GM10847 (cell line): ENCODE measurements around the gene SERPINH1.

ENCODE experiments used
- POLR2A ChIP-seq: IDR thresholded peaks from 2 replicates; pipeline ENCODE4 v1.6.1; 2011; ENCODE audit not compliant: insufficient read length; ENCODE audit errors: extremely low read depth

SERPINH1 gene

DNA sequence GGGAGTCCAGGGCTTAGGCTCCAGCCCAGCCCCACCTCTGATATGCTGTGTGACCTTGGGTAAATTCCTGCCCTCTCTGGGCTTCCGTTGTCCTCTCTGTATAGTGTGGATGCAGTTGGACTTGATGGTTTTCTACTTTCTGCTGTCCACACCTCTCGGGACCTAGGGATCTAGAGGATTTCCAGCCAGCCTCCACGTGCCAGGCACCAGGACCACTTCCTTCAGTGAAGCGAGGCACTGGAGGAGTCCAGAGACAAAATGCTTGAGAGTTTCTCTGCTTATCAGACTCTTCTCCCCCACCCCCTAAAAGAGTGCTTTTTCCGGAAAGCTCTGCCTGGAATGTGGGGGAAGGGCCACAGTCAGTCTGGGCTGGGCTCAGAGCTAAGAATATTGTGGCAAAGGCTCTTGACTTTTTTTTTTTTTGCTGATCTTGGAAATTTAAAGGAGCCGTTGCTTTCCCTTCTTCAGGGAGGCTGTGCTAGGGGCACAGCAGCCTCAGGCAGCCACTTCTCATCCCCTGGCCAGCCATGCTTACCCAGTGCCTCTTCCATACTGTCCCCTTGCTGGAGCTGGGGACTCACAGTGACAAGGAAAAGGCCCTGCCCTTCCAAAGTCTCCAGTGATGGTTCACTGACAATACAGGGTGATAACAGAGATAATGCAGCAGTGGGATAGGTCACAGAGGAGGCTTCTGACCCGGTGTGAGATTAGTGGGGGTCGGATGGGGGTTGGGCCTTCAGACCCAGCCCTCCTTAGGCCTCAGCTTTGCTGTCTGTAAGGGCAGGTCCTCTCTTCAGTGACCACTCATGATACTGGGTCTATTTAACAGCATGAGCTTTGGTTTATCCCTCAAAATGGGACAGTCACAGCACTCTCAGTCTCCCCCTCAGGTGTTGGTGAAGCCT, 2.9 kb upstream of the SERPINH1 start:
- TF ChIP-seq POLR2A: no peak

DNA sequence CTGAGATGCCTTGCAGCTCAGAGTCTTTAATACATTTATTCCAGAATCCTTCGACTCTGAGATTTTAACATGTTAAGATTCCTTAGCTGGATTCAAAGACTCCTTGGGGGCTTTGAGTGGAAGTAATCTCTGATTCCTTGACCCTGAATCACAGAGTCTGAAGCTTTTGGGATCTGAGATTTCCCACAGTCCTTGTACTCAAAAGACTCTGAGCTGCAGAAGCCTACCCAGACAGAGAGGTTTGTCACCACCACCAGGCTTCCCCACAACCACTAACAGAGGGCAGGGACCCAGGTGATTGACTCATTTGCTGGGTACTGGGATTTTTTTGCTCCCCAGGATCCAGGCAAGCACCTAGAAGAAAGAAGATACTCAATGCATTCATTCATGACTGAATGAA, 1.4 kb upstream of the SERPINH1 start:
- no peak for TF ChIP-seq POLR2A

GRCh38 chr11:75561426-75562047, 516 bp upstream of the SERPINH1 start:
- TF ChIP-seq POLR2A: no peak

- no peak for TF ChIP-seq POLR2A
Observed at GRCh38 chr11:75562836-75563484, 907 bp downstream of the SERPINH1 start.

GRCh38 chr11:75563501-75563977, 1.5 kb downstream of the SERPINH1 start:
- no peak for TF ChIP-seq POLR2A

DNA sequence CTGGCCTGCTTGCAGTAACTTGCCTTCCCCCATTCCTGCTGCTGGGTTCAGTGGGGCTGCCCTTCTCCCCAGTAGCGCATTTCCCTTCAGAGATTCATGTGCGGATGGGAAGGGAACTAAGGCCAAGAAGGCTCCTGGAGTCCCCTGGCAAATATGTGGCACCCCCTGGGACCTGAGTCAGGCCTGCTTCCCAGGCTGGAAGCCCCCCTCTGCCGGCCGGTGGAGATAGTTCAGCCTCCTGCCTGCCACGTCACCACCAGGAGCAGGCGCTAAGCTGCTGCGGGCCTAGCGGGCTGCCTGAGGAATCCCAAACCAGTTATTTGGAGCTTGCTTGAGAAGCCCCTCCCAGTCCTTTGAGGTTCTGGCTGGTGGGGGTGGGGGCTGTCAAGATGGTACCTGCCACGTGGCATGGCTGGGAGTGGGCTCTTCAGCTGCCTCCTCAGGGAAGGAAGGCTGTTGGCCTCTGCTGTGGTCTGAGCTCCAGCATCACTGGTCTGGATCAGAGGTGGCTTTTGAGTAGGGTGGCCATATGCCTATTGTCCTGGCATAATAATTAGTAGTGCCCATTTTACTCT, 2.0 kb downstream of the SERPINH1 start:
- TF ChIP-seq POLR2A: no peak

- no peak for TF ChIP-seq POLR2A
Observed at GRCh38 chr11:75565221-75565814, 3.3 kb downstream of the SERPINH1 start.

DNA sequence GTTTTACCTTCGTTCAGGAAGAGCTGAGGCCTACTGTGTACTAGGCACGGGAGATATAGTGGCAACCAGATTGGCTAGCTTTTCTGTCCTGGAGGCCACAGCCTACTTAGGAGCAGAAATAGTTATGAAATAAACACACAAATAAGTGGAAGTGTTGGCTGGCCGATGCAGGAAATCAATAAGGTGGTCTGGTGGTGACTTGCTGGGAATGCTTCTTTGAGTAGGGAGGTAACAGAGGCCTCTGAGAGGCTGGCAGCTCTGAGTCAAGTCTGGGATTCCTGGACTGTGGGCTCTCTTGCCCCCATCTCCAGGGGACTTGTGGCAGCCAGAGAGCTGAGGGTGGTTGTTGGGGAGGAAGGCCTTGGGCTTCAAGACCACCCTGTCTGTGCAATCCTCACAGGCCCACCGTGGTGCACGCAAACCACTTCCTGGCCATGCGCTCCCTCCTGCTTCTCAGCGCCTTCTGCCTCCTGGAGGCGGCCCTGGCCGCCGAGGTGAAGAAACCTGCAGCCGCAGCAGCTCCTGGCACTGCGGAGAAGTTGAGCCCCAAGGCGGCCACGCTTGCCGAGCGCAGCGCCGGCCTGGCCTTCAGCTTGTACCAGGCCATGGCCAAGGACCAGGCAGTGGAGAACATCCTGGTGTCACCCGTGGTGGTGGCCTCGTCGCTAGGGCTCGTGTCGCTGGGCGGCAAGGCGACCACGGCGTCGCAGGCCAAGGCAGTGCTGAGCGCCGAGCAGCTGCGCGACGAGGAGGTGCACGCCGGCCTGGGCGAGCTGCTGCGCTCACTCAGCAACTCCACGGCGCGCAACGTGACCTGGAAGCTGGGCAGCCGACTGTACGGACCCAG, 4.1 kb downstream of the SERPINH1 start:
- no peak for TF ChIP-seq POLR2A

- no peak for TF ChIP-seq POLR2A
Observed at GRCh38 chr11:75566763-75567279, 4.8 kb downstream of the SERPINH1 start.

GRCh38 chr11:75567971-75568370, 5.9 kb downstream of the SERPINH1 start:
- no peak for TF ChIP-seq POLR2A

DNA sequence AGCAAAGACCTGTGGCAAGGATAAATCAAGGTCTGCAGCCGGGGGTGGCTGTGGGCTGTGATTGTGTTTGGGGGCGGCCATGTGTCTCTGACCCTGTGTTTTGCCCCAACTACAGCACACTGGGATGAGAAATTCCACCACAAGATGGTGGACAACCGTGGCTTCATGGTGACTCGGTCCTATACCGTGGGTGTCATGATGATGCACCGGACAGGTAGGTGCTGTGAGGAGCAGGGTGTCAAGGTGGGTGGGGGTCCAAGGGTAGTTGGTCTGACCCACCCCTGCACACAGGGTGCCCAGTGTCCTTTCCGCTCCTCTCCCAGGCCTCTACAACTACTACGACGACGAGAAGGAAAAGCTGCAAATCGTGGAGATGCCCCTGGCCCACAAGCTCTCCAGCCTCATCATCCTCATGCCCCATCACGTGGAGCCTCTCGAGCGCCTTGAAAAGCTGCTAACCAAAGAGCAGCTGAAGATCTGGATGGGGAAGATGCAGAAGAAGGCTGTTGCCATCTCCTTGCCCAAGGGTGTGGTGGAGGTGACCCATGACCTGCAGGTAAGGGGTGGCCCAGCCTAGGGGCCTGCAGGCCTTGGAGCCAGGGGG, 6.7 kb downstream of the SERPINH1 start:
- TF ChIP-seq POLR2A: no peak

- no peak for TF ChIP-seq POLR2A
Observed at GRCh38 chr11:75570559-75571139, 8.6 kb downstream of the SERPINH1 start.

DNA sequence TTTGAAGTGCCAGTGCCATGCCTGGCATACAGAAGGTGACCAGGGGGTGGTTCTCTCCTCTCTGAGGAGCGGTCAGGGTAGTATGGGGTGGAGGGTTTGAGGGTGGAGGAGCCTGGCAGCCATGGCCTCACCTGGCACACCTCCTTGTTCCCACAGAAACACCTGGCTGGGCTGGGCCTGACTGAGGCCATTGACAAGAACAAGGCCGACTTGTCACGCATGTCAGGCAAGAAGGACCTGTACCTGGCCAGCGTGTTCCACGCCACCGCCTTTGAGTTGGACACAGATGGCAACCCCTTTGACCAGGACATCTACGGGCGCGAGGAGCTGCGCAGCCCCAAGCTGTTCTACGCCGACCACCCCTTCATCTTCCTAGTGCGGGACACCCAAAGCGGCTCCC, 9.6 kb downstream of the SERPINH1 start:
- no peak for TF ChIP-seq POLR2A
